22Rv1 (cell line): Measurements from ENCODE around the gene CHST6.
"Not testable (repeated sequence)": the region's sequence is repeated elsewhere in the genome, so short reads cannot be mapped to it uniquely, and the experiment has no call there.

Source experiments
- H3K27ac ChIP-seq: fragments of 450-650 bp; 2 replicates; pipeline ENCODE4 v1.5.1; 2017
- ZFX ChIP-seq: fragments of 450-650 bp; IDR thresholded peaks from 2 replicates; pipeline ENCODE4 v1.6.1; 2017; ENCODE audit warnings: antibody characterized with exemption, borderline replicate concordance
- TF ChIP-seq, protein P1 (sequence below): fragments of 450-650 bp; IDR thresholded peaks from 2 replicates; pipeline ENCODE4 v1.5.1; 2017; ENCODE audit warnings: mild to moderate bottlenecking

Gene CHST6

DNA sequence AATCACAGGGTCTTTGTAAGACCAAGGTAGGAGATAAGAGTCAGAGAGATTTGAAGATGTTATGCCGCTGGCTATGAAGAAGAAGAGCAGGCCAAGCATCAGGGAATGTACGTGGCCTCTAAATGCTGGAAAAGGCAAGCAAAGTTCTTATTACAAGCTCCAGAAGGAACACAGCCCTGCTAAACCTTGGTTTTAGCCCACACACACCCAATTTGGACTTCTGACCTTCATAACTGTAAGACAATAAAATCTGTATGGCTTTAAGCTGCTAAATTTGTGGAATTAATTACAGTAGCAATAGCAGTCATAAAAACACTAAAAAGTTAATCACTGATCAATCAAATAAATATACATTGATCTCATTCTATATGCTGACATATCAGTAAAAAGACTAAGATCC, 36.8 kb downstream of the CHST6 start:
- TF ChIP-seq, protein P1, sequence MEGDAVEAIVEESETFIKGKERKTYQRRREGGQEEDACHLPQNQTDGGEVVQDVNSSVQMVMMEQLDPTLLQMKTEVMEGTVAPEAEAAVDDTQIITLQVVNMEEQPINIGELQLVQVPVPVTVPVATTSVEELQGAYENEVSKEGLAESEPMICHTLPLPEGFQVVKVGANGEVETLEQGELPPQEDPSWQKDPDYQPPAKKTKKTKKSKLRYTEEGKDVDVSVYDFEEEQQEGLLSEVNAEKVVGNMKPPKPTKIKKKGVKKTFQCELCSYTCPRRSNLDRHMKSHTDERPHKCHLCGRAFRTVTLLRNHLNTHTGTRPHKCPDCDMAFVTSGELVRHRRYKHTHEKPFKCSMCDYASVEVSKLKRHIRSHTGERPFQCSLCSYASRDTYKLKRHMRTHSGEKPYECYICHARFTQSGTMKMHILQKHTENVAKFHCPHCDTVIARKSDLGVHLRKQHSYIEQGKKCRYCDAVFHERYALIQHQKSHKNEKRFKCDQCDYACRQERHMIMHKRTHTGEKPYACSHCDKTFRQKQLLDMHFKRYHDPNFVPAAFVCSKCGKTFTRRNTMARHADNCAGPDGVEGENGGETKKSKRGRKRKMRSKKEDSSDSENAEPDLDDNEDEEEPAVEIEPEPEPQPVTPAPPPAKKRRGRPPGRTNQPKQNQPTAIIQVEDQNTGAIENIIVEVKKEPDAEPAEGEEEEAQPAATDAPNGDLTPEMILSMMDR: no peak
- TF ChIP-seq ZFX: no peak
- H3K27ac ChIP-seq: no peak overlapping the region

DNA sequence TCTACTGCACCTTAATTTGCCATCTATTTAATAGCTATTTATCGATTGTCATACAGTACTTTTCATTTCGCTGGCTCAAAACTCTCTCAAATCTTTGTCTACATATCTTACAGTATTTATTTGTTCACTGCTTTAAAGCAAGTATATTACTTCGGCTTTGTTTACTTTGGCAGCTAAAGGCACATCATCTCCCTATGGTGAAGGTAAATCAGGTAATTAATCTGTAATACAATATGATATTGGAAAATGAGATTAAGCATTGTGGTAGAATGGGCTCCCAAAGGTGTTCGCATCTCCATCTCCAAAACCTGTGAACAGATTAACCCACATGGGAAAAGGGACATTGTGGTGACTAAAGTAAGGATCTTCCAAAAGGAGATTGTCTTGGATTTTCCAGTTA, 37.2 kb downstream of the CHST6 start:
- TF ChIP-seq, protein P1: no peak
- no peak for TF ChIP-seq ZFX
- H3K27ac ChIP-seq: no peak overlapping the region

DNA sequence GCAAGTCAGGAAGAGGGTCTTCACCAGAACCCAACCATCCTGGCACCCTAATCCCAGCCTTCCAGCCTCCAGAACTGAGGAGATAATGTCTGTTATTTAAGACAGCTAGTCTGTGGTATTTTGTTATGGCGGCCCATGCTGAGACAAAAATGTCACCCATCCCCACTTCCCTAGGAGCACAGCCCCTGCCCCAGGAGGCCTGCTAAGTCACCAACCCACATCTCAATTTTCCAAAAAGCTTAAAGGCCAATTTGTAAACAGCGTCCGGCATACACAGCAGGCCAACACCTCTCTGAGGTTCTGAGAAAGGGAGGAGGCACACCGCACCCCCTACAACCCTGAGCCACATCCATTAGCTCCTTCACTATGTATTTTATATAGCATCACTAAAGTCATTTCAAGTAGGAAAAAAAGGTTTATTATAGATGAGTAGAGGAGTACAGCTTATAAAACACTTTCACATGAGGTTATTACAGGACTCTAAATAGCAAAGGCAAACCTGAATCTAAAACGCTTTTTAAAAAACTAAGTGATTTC, 37.7 kb downstream of the CHST6 start:
- H3K27ac ChIP-seq: no peak overlapping the region
- TF ChIP-seq, protein P1: no peak
- no peak for TF ChIP-seq ZFX

DNA sequence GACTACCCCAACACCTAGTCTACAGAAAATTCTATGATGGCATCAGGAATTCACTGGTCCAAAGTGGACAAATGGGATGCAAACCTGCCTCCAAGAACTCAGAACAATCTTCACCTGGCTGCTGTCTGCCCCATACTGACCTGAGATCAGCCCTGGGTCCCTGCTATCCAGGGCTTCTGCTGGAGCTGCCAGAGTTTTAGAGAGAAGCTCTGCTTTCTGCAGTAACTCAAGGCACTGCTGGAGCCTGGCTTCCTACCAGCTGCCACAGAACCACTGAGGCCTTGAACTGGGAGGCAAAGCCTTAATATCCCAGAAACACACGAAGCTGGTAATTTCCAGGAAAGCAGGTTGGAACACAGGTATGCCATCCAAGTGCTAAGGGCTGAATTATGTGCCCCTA, 38.3 kb downstream of the CHST6 start:
- TF ChIP-seq ZFX: no peak
- TF ChIP-seq, protein P1: no peak
- H3K27ac ChIP-seq: no peak overlapping the region

DNA sequence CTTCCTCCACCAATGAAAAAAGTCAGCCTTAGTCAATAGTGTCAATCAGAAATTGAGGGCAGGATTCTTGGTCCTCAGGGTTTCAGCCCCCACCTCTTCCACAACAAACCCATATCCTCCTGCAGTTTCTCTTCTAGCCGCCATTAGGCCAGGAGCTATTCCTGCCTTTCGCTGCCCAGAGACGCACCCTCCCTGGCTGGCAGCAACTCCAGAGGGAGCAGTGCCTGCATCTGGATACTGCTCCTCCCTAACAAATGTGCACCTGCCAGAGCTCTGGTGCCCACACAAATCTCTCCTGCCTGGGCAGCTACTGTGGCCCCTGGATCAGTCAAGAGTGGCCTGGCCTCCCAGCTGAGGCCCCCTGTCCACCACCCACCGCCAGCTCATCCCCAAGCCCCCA, 38.8 kb downstream of the CHST6 start:
- not testable (repeated sequence) for H3K27ac ChIP-seq

DNA sequence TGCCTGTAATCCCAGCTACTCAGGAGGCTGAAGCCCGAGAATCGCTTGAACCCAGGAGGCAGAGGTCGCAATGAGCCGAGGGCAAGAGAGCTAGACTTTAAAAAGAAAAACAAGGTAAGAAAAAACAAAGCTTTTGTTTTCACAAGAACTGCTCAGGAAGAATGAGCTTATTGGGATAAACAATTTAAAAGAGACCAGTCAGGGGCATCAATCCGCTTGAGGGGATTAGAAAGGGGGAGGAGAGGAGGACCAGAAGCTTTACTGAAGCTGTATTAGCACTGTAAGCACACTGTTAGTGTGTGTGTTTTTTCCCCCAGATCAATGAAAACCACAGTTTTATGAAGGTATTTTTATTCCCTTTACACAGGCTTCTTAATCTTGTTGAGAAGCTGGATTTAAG, 39.6 kb downstream of the CHST6 start:
- TF ChIP-seq, protein P1: no peak
- TF ChIP-seq ZFX: no peak
- no peak overlapping the region for H3K27ac ChIP-seq

DNA sequence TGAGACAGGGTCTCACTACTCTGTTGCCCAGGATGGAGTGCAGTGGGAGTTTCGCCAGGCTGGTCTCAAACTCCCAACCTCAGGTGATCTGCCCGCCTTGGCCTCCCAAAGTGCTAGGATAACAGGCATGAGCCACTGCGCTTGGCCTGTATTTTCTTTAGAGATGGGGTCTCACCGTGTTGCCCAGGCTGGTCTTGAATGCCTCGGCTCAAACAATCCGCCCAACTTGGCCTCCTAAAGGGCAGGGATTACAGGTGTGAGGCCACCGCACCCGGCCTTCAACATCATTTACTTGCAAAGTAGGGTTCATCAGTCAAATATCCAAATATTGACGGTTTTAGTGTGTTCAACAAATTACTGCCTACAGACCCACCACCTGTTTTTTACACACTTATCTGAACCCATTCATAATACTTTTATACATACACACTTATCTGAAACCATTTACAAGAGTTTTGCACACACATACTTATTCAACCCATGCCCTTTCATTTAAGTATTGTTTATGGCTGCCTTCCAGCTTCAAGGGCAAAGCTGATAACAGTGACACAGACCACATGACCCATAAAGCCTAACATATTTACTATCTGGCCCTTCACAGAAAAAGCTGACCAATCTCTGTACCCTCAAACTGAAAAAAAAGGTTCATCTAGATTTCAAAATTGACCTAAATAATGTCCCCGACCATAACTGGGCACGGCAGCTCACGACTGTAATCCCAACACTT, 42.6 kb downstream of the CHST6 start:
- H3K27ac ChIP-seq: no peak overlapping the region
- TF ChIP-seq, protein P1: no peak
- TF ChIP-seq ZFX: no peak

DNA sequence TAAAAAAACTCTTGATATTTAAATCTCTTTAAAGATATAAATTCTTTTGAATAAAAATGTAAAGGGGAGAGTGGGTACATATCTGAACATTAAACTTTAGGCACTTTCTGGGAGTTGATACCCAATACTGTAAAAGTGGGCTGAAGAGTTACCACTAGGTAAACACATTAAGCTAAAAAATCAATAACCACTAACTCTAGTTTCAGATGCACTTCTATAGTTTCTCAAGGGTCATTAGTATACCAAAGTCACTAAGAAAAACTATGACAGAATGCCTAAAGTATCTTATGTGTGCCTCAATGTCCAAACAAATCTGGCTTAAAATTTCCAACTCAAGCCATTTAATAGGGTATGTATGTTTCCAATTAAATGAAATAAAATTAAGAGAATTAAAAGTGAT, 48.8 kb downstream of the CHST6 start:
- TF ChIP-seq, protein P1: no peak
- H3K27ac ChIP-seq: no peak overlapping the region
